NCI-H2227 (cell line): Measurements from ENCODE around the gene ENTHD1.
A peak's percentile ranks its signal among the peaks of the same experiment; 100 is the strongest.

ENCODE experiments used
- DNase-seq: peaks from one replicate; lab custom pipeline; 2025; ENCODE audit not compliant: unreplicated experiment; lab: John Stamatoyannopoulos, UW

ENTHD1 gene

GRCh38 chr22:39797528-39798147, 95.9 kb downstream of the ENTHD1 start:
- no peak for DNase-seq

GRCh38 chr22:39789788-39790187, 103.8 kb downstream of the ENTHD1 start:
- DNase-seq, result no peak

DNA sequence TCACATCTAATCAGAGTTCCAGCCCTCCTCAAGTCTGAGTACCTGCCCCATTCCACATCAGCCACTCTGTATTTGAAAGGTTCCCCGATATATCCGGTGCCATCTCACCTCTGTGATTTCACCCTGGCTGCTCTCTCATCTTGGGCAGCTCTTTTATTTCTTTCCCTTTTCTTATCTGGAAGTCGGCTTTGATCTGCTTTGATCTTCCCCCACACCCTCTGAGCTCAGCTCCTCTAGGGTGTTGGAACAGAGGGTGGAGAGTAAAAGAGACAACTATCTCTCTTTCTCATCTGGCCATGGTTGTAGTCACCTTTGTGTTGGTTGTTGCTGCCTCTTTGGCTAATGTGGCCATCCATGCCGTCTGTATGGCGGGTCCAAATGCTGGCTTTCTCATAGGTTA, 108.3 kb downstream of the ENTHD1 start:
- no peak for DNase-seq

DNA sequence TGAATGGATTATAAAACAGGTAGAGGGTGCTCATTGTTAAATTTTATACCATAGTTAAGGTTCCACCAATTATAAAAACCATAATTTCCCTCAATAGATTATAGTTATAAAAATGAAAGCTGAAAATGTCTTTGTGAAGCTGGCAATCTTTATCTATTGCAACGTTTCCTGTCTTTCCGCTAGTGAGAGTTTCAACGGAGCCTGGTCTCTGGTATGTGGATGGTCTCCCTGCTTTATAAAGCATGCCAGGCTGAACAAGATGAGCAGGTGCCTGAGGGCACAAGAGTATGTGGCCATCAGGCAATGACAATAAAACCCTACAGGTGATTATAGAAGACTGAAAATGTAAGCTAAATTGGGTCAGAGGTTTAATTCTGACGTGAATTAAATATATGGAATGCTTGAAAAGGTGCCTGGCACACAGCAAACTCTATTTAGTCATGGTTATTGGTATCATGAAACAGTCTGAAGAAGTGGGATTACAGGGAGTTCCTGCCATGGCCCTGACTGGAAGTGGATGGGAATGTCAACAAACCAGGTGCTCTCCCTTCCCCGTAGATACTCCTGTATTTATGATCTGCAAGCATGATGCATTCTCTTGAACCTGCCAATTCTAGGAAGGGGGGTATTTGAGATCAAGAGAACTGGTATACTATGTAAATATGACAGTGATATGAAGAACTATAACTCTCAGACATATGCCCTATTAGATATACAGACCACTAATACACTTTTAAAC, 115.7 kb downstream of the ENTHD1 start:
- no peak for DNase-seq

DNA sequence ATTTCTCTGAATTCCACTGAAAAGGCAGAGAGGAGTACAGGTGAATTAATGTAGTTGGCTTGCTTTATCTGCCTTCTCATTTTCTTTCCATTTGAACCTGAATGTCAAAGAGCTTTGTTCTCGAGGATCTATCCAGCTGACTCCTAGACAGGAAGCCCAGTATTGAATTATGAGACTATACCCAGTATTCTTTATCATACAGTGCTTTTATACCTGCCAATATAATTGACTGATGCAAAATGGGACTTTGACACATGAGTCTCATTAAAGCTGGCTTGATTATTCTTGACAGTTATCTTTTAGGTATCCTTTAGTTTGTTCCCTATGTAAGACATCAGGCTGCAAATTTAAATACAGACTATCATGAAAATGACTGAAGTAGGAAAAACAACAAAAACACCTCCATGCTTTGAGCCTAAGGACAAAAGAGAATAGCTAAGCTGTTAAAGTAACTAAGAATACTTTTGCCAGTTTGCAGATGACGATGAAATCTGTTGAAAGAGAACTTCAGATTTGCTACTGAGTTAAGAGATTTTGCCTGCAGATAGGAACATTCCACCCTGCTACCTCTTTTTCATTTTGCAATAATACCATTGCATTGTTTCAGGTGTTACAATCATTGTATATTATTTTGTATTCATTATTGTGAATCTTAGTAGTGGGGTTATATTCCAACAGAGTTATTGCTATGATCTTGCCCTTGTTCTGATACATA, 117.1 kb downstream of the ENTHD1 start:
- DNase-seq, result no peak

DNA sequence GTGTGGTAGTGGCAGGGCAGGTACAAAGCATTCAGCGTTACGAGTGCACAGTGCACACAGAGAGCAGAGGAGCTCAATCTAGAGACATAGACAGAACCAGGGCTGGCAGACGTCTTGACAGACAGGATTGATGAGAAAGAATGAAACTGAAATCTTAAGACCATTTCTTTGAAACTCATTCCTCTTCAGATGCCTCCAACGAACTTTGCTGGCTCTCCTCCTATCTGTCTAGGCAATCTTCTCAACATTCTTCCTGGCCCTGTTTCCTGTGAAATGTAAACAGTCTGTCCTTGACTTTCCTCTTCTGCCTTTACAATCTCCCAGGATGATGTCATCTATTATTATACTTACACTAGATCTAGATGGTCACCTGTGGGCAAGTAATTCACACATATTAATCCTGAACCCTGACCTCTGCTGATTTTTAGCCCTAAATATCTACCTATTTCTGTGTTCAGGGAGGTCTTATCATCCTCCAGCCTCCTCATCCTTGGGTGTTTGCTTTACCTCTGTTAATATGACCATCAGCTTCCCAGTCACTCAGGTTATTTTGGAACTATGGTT, 119.5 kb downstream of the ENTHD1 start:
- DNase-seq, result no peak

- no peak for DNase-seq
These were observed 120.1 kb downstream of the ENTHD1 start for GRCh38 chr22:39773503-39773902.

DNA sequence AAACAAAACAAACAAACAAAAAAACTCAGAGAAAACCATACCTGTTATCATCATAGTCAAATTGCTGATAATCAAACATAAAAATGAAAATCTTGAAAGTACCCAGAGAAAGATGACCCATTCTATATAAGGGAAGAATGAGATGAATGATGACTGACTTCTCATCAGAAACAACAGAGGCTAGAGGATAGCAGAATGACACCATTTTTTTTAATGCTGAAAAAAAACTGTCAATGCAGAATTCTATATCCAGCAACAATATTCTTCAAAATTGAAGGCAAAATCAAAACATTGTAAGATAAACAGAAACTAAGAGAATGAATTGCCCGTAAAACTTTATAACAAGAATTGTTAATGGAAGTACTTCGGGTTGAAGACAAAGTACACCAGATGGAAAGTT, 122.1 kb downstream of the ENTHD1 start:
- no peak for DNase-seq

DNA sequence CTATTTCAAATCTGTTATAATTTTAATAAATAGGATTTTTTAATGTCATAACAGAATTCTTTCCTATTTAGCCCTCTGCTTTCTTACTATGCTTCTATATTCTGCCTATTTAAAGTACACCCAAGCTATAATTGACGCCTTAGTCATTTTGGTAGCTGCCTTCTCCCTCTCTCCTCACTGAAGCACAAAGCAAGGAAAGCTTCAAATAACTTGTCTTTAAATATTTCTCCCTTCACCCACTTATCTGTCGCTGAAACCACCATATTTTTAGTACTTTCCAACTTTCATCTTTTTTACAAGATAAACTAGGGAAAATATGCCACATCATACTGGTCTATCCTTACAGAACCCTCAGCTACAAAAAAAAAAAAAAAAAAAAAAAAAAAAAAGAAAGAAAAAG, 127.9 kb downstream of the ENTHD1 start:
- no peak for DNase-seq

- DNase-seq, result no peak
These were observed 128.5 kb downstream of the ENTHD1 start for GRCh38 chr22:39765046-39765445.

- DNase-seq, result no peak
These were observed 130.3 kb downstream of the ENTHD1 start for GRCh38 chr22:39763276-39763675.

DNA sequence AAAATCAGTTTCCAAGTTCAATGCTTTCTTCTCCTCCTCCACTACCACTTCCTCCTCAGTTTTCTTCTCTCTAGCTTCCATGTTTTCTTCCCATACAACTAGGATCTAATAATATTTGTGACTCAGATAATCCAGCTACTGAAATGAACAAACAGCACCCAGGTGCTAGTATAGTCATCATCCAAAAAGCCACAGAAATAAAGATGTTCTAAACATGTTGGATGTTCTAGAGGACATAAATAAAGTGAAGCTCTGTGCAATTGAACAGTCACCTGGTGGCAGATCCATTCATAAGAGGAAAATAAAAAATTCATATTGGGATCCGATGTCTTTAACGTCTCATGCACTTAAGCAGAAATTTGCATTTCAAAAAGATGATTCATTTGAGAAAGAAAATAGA, 142.8 kb downstream of the ENTHD1 start:
- no peak for DNase-seq

- DNase-seq, result peak; percentile 32
These were observed 144.7 kb downstream of the ENTHD1 start for GRCh38 chr22:39748877-39749276.

DNA sequence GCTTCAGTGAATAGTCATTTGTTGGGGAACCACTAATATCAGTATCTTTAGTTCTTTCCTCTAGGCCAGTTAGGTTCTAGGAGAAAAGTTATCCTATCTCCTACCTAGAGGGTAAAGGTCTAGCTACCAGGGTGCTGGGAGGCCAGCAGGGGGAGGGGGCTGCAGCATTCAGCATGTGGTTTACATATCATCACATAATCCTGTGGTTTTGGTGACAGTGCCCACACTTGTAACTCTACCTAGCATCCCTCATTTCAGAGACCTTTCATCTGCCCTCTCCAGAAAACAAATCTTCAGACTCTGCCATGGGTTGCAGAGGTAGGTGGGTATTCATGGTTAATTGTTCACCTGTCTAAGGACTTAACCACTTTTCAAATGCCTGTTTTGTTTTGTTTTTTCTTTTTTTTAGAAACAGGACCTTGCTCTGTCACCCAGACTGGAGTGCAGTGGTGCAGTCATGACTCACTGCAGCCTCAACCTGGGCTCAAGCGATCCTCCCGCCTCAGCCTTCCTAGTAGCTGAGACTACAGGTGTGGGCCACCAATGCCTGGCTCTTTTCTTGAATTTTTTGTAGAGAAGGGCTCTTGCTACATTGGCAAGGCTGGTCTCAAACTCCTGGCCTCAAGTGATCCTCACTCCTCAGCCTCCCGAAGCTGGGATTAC, 146.8 kb downstream of the ENTHD1 start:
- DNase-seq, result no peak

GRCh38 chr22:39745789-39746188, 147.8 kb downstream of the ENTHD1 start:
- DNase-seq, result no peak

- DNase-seq, result no peak
These were observed 149.2 kb downstream of the ENTHD1 start for GRCh38 chr22:39744353-39744752.

DNA sequence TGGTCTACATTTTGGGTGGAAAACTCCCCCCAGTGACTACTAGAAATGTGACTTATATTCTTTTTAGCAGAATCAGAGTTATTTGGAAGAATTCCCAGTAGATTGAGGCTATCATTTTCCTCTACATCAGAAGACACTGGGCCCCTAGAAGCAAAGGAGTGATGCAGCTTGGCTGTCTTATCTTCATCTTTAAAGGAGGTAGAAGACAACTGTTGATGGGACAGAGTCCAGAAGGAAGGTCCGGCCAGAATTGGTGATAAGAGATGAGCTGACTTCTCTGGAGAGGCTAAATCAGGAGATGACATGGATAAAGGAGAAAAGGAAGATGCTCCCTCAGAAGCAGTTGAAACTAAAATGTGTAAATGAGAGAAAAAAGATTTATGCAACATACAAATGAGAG, 149.6 kb downstream of the ENTHD1 start:
- no peak for DNase-seq

GRCh38 chr22:39739338-39740027, 154.1 kb downstream of the ENTHD1 start:
- DNase-seq, result no peak

- DNase-seq, result no peak
These were observed 154.8 kb downstream of the ENTHD1 start for GRCh38 chr22:39738746-39739145.

DNA sequence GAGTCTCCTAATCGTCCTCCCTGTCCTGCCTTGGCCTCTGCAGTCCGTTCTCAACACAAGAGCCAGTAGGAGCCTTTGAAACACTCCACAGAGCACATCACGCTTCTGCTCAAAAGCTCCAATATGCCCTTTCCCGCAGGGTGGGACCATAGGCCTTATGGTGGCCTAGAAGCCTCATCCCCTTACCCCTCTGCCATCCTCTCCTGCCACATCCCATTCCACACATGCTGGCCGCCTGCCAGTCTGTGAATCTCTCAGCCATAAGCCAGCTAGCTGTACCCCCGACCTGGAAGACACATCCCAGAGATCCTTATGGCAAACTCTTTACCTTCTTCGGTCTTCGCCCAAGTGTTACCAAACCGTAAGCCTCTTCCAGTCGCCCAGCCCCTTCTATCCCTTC, 157.8 kb downstream of the ENTHD1 start:
- no peak for DNase-seq

DNA sequence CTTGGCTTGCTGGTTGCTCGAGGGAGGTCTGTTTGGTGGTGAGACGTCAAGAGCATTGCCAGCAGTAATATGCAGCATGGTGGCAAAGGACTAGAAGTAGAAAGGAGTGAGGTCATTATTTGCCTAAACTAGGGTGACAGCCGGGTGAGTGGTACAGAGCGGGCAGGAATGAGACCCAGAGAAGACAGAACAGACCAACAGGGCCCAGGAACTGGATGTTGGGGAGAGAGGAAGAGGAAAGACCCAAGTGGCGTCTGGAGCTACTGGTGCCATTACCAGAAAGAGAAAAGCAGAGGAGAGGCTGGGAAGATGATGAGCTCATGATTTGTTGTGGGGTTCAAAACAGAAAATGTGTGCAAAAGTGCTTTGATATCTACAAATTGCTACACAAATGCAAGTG, 158.7 kb downstream of the ENTHD1 start:
- no peak for DNase-seq
